Kidney (tissue), 14 donors: ENCODE measurements around the gene AP3B2. TPM values are rescaled to one million over a fixed set of nuclear protein-coding genes. Genes with fewer than 3 reads are reported as not detected.

Experiments used
- DNase-seq, 5 donors: peaks; one replicate each; pipeline ENCODE4 v3.0.0-alpha.2; 2013 to 2020
- FAIRE-seq: peaks from 2 replicates; lab custom pipeline; 2012; peaks lifted over from hg19 to GRCh38; lab: Jason Lieb, UNC
- H3K27ac ChIP-seq, 2 donors: one replicate each; pipeline ENCODE4 v1.7.0; 2013; ENCODE audit warnings: low read depth in 2 of 2, low read length in 2 of 2, inconsistent platforms in 1 of 2
- H3K27me3 ChIP-seq: one replicate; pipeline ENCODE4 v1.7.1; 2013; ENCODE audit warnings: low read length, inconsistent platforms; ENCODE audit not compliant: control insufficient read depth, insufficient read depth
- H3K36me3 ChIP-seq, 3 donors: one replicate each; pipeline versions ENCODE4 v1.7.0 to v1.7.1; 2013; ENCODE audit warnings: low read length in 3 of 3, control low read depth in 1 of 3, inconsistent platforms in 1 of 3; ENCODE audit not compliant: insufficient read depth in 3 of 3, control insufficient read depth in 2 of 3
- H3K4me1 ChIP-seq, 3 donors: one replicate each; pipeline versions ENCODE4 v1.7.0 to v1.7.1; 2013; ENCODE audit warnings: low read length in 3 of 3, inconsistent platforms in 1 of 3, low read depth in 1 of 3; ENCODE audit not compliant: control insufficient read depth in 2 of 3, insufficient read depth in 2 of 3
- H3K4me3 ChIP-seq, 3 donors: one replicate each; pipeline versions ENCODE4 v1.7.0 to v1.8.1; 2013; ENCODE audit warnings: low read length in 3 of 3, control low read depth in 1 of 3, inconsistent platforms in 1 of 3
- H3K9ac ChIP-seq, 3 donors: one replicate each; pipeline versions ENCODE4 v1.7.0 to v1.7.1; 2013; ENCODE audit warnings: low read length in 3 of 3, control low read depth in 1 of 3, inconsistent platforms in 1 of 3
- H3K9me3 ChIP-seq, 3 donors: one replicate each; pipeline versions ENCODE4 v1.7.0 to v1.7.1; 2013; ENCODE audit warnings: low read length in 3 of 3, control low read depth in 1 of 3, inconsistent platforms in 1 of 3; ENCODE audit not compliant: control insufficient read depth in 2 of 3, insufficient read depth in 1 of 3
- CTCF ChIP-seq: IDR thresholded peaks from 3 replicates; pipeline ENCODE4 v1.5.1; 2012; ENCODE audit warnings: mild to moderate bottlenecking, moderate library complexity, borderline replicate concordance; ENCODE audit not compliant: insufficient read depth; ENCODE audit errors: extremely low read depth
- intact Hi-C: fragments of 100-400 bp; cut with DNase I; formaldehyde crosslinking; loops from one replicate; pipeline ENCODE4 v1.11.1; 2022
- polyA plus RNA-seq: library from polyadenylated mRNA; stranded (reverse); fragments of 350-450 nt; fragmentation: Illumina TruSeq; extraction: RNeasy Lipid Tissue Mini Kit (QIAGEN cat#74804); gene quantifications from one replicate; pipeline ENCODE4 v1.2.3, GENCODE V29; 2014; ENCODE audit warnings: low read depth, low replicate concordance; ENCODE audit not compliant: insufficient read depth
- total RNA-seq: library from RNA; stranded (reverse); fragmentation: NEBNext Ultra II Directional; extraction: Animal tissue kit (Norgen Biotek cat#: 25700); gene quantifications from one replicate; pipeline ENCODE4 v1.2.1, GENCODE V29; 2021
- donor health status: control.
- donor health status: control.
- donor health status: control.
- donor health status: control.
- donor health status: control.
- donor health status: DM: yes; HTN: yes; CAD: no.
- donor health status: Normal renal cell carcinoma (clear cell type).

The AP3B2 gene
- total and polyA plus RNA-seq, 2 donors from 2014 or later: 1.8 to 4.7 TPM

DNA sequence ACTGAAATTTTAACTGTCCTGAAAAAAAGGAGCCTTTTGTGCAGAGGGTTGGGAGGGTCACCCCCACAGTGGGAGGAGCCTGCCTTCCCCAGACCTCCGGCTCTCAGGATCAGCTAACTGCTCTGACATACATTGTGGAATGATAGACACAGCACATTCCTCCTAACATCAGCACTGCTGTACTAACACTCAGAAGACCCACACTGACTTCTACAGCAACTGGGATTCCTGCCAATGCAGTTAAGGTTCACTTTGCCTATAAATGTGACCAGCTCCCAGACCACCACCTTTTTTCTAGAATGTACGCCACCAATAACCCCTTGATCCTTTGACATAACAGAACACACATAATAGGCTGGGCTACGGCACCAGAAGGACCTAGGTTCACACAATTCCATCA, 65.7 kb downstream of the AP3B2 start:
- peaks cover 0 to 3% (median 0%) of the 10 kb centered on the region in 3 donors for H3K4me1 ChIP-seq
- FAIRE-seq (no peak), DNase-seq (peak in 3 of 5 donors; percentile 29 to 54 (median 38))

DNA sequence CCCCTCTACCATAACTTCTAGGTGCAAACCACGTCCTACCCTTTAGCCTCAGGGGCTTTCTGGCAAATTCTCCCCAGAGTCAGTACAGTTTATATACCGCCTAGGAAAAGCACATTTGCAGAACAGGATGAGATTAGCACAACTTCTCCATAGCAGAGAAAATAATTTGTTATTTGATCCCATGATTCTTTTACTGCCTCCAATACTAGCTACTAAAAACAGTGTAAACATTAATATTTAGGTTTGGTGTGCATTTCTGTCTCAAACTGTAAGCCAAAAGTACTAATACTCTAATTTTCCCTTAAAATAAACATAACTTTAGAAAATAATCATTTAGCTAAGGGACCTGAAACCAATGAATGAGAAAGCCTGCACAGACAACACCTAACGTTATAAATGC, 67.0 kb downstream of the AP3B2 start:
- H3K9me3 ChIP-seq: no peaks in the 10 kb centered on the region
- no peak overlapping the region for H3K9ac ChIP-seq
- no peaks in the 10 kb centered on the region for H3K4me1 ChIP-seq
- no peak overlapping the region for H3K4me3 ChIP-seq
- no peak for TF ChIP-seq CTCF
- no peak overlapping the region for H3K27ac ChIP-seq
- DNase-seq: no peak
- no peak for FAIRE-seq
- no peaks in the 10 kb centered on the region for H3K36me3 ChIP-seq
- H3K27me3 ChIP-seq: peaks cover 11% of the 10 kb centered on the region
- intact Hi-C loops: no loop called here

More for the DNA sequence above, 65.7 kb downstream of the AP3B2 start:
- intact Hi-C loops: no loop called here
- H3K27me3 ChIP-seq: peaks cover 14% of the 10 kb centered on the region
- H3K9me3 ChIP-seq: no peaks in the 10 kb centered on the region
- no peak overlapping the region for H3K9ac ChIP-seq
- TF ChIP-seq CTCF: no peak
- H3K27ac ChIP-seq: no peak overlapping the region
- no peak overlapping the region for H3K4me3 ChIP-seq
- H3K36me3 ChIP-seq: no peaks in the 10 kb centered on the region

GRCh38 chr15:82641129-82641798, 68.4 kb downstream of the AP3B2 start:
- Histone ChIP-seq H3K27ac (no peak overlapping the region), H3K9ac (no peak overlapping the region), H3K4me3 (no peak overlapping the region), H3K4me1 (no peaks in the 10 kb centered on the region), H3K9me3 (no peaks in the 10 kb centered on the region), H3K36me3 (no peaks in the 10 kb centered on the region), H3K27me3 (peaks cover 8% of the 10 kb centered on the region)
- FAIRE-seq: no peak
- DNase-seq: peak in 2 of 5 donors; percentile 29 to 37
- intact Hi-C loops: no loop called here
- no peak for TF ChIP-seq CTCF
